Stimulated activated CD4-positive, alpha-beta T cell treated with anti-CD3 and anti-CD28 coated beads, TNF-alpha, amount 100 ng/mL, for 1 hour (primary cell): ENCODE data around the gene UPF2.

ENCODE experiments used
- DNase-seq, 3 donors: peaks; one replicate each; pipeline ENCODE4 v3.0.0-alpha.2; 2020; ENCODE audit warnings: low read depth in 3 of 3, low spot score in 1 of 3

Gene UPF2

GRCh38 chr10:11870461-11870780 lies 172.2 kb downstream of the UPF2 start:
- no peak for DNase-seq
